PC-9 (cell line): ENCODE measurements around the gene PLXDC2. TPM values are rescaled to one million over a fixed set of nuclear protein-coding genes. Genes with fewer than 3 reads are reported as not detected.

ENCODE experiments used
- BruUV-seq: library from RNA; stranded (reverse); fragments of 400-500 nt; replicated peaks from 2 replicates; lab custom pipeline; 2021; lab: Mats Ljungman, UMichigan
- CTCF ChIA-PET: fragments of 300-600 bp; sonication (Branson Sonifier 250); formaldehyde crosslinking; loops from one replicate; lab custom pipeline; 2022; ENCODE audit warnings: antibody characterized with exemption; lab: Charles Lee
- POLR2A ChIA-PET: fragments of 300-600 bp; sonication (Branson Sonifier 250); formaldehyde crosslinking; loops from one replicate; lab custom pipeline; 2022; ENCODE audit warnings: antibody characterized with exemption; ENCODE audit not compliant: unreplicated experiment; lab: Charles Lee
- DNase-seq, 2 experiments: peaks; one replicate each; pipeline versions ENCODE4 v3.0.0 to v3.0.0-alpha.2; 2015 to 2022; ENCODE audit warnings: mixed read lengths in 1 of 2
- H2AFZ ChIP-seq: fragments of 200-600 bp; sonication (generic); 2 replicates; pipeline ENCODE4 v1.8.1; 2017; ENCODE audit warnings: antibody characterized with exemption
- H3F3A ChIP-seq: fragments of 200-600 bp; sonication (generic); 2 replicates; pipeline ENCODE4 v1.8.1; 2017; ENCODE audit warnings: antibody characterized with exemption, mild to moderate bottlenecking, low read depth; ENCODE audit not compliant: insufficient read depth
- H3K27ac ChIP-seq: fragments of 200-600 bp; sonication (generic); 2 replicates; pipeline ENCODE4 v1.6.1; 2016; ENCODE audit warnings: mixed run types
- H3K27me3 ChIP-seq: fragments of 200-600 bp; sonication (generic); 2 replicates; pipeline ENCODE4 v1.6.1; 2016; ENCODE audit warnings: low read depth, mixed run types; ENCODE audit not compliant: insufficient read depth
- H3K36me3 ChIP-seq: fragments of 200-600 bp; sonication (generic); 2 replicates; pipeline ENCODE4 v1.6.1; 2016; ENCODE audit warnings: low read depth, mixed run types
- H3K4me1 ChIP-seq: fragments of 200-600 bp; sonication (generic); replicated peaks from 2 replicates; pipeline ENCODE4 v1.6.1; 2016; ENCODE audit warnings: mixed run types; ENCODE audit not compliant: insufficient read depth
- H3K4me2 ChIP-seq: fragments of 200-600 bp; sonication (generic); 2 replicates; pipeline ENCODE4 v1.6.1; 2017; ENCODE audit warnings: mixed run types
- H3K4me3 ChIP-seq: fragments of 200-600 bp; sonication (generic); 2 replicates; pipeline ENCODE4 v1.6.1; 2016; ENCODE audit warnings: mixed run types
- H3K79me2 ChIP-seq: fragments of 200-600 bp; sonication (generic); 2 replicates; pipeline ENCODE4 v1.6.1; 2017; ENCODE audit warnings: low read depth, mixed run types
- H3K9me2 ChIP-seq: fragments of 200-600 bp; sonication (generic); 2 replicates; pipeline ENCODE4 v1.8.1; 2017; ENCODE audit warnings: mild to moderate bottlenecking; ENCODE audit not compliant: insufficient read depth
- H3K9me3 ChIP-seq: fragments of 200-600 bp; sonication (generic); 2 replicates; pipeline ENCODE4 v1.8.1; 2016; ENCODE audit warnings: low read depth; ENCODE audit not compliant: insufficient read depth
- H4K20me1 ChIP-seq: fragments of 200-600 bp; sonication (generic); 2 replicates; pipeline ENCODE4 v1.8.1; 2017; ENCODE audit not compliant: insufficient read depth
- EZH2 ChIP-seq: fragments of 200-600 bp; sonication (generic); IDR thresholded peaks from 2 replicates; pipeline ENCODE4 v1.8.0; 2017; ENCODE audit warnings: antibody characterized with exemption, low read depth
- intact Hi-C: fragments of 100-400 bp; cut with micrococcal nuclease; formaldehyde crosslinking; loops from one replicate; pipeline ENCODE4 v1.10.0; 2022; ENCODE audit not compliant: unreplicated experiment
- total RNA-seq: library from RNA; stranded (reverse); gene quantifications from 2 replicates; pipeline ENCODE4 v1.2.3, GENCODE V29; 2021
- TF ChIP-seq, protein P1 (sequence below): fragments of 200-600 bp; sonication (generic); conservative IDR thresholded peaks from 2 replicates; pipeline ENCODE4 v1.6.1; 2017; ENCODE audit warnings: mixed run types, antibody characterized with exemption, mild to moderate bottlenecking, moderate library complexity

The PLXDC2 gene
- total RNA-seq, 1 experiment from 2014 or later = not detected

DNA sequence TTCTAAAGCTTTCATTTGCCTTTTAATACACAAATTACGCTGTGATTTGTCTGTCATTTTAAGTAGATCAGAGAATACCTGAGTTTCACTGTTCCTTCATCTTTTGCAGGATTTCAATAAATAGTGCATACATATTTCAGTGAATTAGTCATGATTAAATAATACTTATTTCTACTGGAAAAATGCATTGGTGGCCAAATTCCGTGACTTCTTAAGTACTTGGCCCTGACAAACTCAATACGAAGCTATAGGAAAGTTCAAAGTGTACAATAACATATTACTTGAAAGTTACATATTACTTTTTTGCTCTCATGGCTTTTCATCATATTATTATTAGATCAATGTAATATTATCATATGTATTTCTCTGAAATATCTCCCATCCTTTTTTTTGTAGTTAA lies 16.1 kb upstream of the PLXDC2 start:
- no peaks in the 10 kb centered on the region for H4K20me1 ChIP-seq
- no peaks in the 10 kb centered on the region for H3K9me2 ChIP-seq
- intact Hi-C loops = no loop called here
- no peak overlapping the region for H2AFZ ChIP-seq
- CTCF ChIA-PET = no interaction called here
- no peaks in the 10 kb centered on the region for H3K4me1 ChIP-seq
- H3K27ac ChIP-seq = no peak overlapping the region
- no peaks in the 10 kb centered on the region for H3K36me3 ChIP-seq
- POLR2A ChIA-PET = no interaction called here
- H3K4me3 ChIP-seq = no peak overlapping the region
- no peaks in the 10 kb centered on the region for H3K9me3 ChIP-seq
- BruUV-seq = no TSS peak
- no peaks in the 10 kb centered on the region for H3K27me3 ChIP-seq
- H3K4me2 ChIP-seq = no peak overlapping the region
- no peak for DNase-seq
- H3F3A ChIP-seq = no peaks in the 10 kb centered on the region
- no peaks in the 10 kb centered on the region for H3K79me2 ChIP-seq
- TF ChIP-seq EZH2 = no peak
- TF ChIP-seq, protein P1, sequence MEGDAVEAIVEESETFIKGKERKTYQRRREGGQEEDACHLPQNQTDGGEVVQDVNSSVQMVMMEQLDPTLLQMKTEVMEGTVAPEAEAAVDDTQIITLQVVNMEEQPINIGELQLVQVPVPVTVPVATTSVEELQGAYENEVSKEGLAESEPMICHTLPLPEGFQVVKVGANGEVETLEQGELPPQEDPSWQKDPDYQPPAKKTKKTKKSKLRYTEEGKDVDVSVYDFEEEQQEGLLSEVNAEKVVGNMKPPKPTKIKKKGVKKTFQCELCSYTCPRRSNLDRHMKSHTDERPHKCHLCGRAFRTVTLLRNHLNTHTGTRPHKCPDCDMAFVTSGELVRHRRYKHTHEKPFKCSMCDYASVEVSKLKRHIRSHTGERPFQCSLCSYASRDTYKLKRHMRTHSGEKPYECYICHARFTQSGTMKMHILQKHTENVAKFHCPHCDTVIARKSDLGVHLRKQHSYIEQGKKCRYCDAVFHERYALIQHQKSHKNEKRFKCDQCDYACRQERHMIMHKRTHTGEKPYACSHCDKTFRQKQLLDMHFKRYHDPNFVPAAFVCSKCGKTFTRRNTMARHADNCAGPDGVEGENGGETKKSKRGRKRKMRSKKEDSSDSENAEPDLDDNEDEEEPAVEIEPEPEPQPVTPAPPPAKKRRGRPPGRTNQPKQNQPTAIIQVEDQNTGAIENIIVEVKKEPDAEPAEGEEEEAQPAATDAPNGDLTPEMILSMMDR = no peak

DNA sequence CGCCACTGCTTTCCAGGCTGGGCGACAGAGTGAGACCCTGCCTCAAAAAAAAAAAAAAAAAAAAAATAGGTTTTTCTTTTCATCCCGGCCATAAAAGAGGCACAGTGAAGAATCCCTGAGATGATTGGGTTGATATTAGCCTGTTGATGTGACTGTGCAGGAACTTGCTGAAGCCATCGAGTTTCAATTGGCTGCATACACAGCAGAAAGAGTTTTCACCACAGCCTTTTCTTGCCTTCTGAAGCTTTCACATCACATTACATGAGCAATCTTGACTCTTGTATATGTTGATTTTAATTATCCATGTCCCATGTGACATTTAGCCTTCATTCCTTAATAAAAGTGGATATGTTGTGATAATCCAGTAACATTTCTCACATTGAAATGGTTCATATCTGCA lies 14.9 kb upstream of the PLXDC2 start:
- DNase-seq = no peak
- no peak overlapping the region for H3K27ac ChIP-seq
- H3K9me2 ChIP-seq = no peaks in the 10 kb centered on the region
- no peaks in the 10 kb centered on the region for H3F3A ChIP-seq
- ChIA-PET POLR2A (no interaction called here), CTCF (no interaction called here)
- no peaks in the 10 kb centered on the region for H4K20me1 ChIP-seq
- H3K79me2 ChIP-seq = no peaks in the 10 kb centered on the region
- H3K9me3 ChIP-seq = no peaks in the 10 kb centered on the region
- no TSS peak for BruUV-seq
- H3K4me1 ChIP-seq = no peaks in the 10 kb centered on the region
- no peak for TF ChIP-seq EZH2
- TF ChIP-seq, protein P1 = no peak
- H3K4me3 ChIP-seq = no peak overlapping the region
- H2AFZ ChIP-seq = no peak overlapping the region
- intact Hi-C loops = no loop called here
- no peaks in the 10 kb centered on the region for H3K27me3 ChIP-seq
- H3K4me2 ChIP-seq = no peak overlapping the region
- H3K36me3 ChIP-seq = no peaks in the 10 kb centered on the region

DNA sequence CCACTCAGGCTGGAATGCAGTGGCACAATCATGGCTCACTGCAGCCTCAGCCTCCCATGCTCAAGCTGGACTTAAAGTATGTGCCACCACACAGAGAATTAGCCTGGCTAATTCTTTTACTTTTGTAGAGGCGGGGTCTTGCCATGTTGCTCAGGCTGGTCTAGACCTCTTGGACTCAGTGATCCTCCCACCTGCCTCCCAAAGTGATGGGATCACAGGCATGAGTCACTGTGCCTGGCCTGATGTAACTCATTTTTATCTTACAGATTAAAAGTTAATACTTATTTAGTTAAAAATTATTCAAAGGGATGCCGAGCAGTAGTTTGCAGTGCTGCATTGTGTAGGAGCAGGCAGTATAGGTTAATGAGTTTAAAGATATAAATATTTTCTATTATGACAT lies 12.6 kb upstream of the PLXDC2 start:
- no peaks in the 10 kb centered on the region for H3K27me3 ChIP-seq
- TF ChIP-seq, protein P1 = no peak
- no peak for TF ChIP-seq EZH2
- ChIA-PET CTCF (no interaction called here), POLR2A (no interaction called here)
- no peaks in the 10 kb centered on the region for H3K9me3 ChIP-seq
- no peaks in the 10 kb centered on the region for H4K20me1 ChIP-seq
- no TSS peak for BruUV-seq
- H2AFZ ChIP-seq = no peak overlapping the region
- H3K4me2 ChIP-seq = no peak overlapping the region
- no peak overlapping the region for H3K27ac ChIP-seq
- H3K4me1 ChIP-seq = no peaks in the 10 kb centered on the region
- no peak overlapping the region for H3K4me3 ChIP-seq
- H3K36me3 ChIP-seq = no peaks in the 10 kb centered on the region
- no peak for DNase-seq
- intact Hi-C loops = no loop called here
- no peaks in the 10 kb centered on the region for H3F3A ChIP-seq
- H3K9me2 ChIP-seq = no peaks in the 10 kb centered on the region
- H3K79me2 ChIP-seq = no peaks in the 10 kb centered on the region
